Stomach (tissue), 9 donors: ENCODE results near the gene SLC27A4. TPM values are rescaled to one million over a fixed set of nuclear protein-coding genes. Genes with fewer than 3 reads are reported as not detected.

Source experiments
- DNase-seq, 2 donors: peaks; one replicate each; pipeline versions ENCODE4 v3.0.0 to v3.0.0-alpha.2; 2013 to 2019
- H3K27ac ChIP-seq, 5 donors: fragments of 200-600 bp in 4 of 5; sonication (generic) in 4 of 5; one replicate each; pipeline ENCODE4 v1.5.1; 2013 to 2019; ENCODE audit warnings: mild to moderate bottlenecking in 1 of 5, moderate library complexity in 1 of 5
- H3K27me3 ChIP-seq, 3 donors: fragments of 200-600 bp; sonication (generic); one replicate each; pipeline ENCODE4 v1.5.1; 2017 to 2019; ENCODE audit warnings: mixed run types in 1 of 3
- H3K36me3 ChIP-seq, 4 donors: fragments of 200-600 bp; sonication (generic); 1 replicate in 3 of 4; 2 replicates in 1 of 4; pipeline ENCODE4 v1.5.1; 2016 to 2019
- H3K4me1 ChIP-seq, 4 donors: fragments of 200-600 bp; sonication (generic); one replicate each; pipeline ENCODE4 v1.5.1; 2016 to 2019
- H3K4me3 ChIP-seq, 4 donors: fragments of 200-600 bp; sonication (generic) in 3 of 4; one replicate each; pipeline ENCODE4 v1.5.1; 2016 to 2019; ENCODE audit warnings: mild to moderate bottlenecking in 1 of 4
- H3K9me3 ChIP-seq, 4 donors: fragments of 200-600 bp; sonication (generic); one replicate each; pipeline ENCODE4 v1.5.1; 2016 to 2019
- EP300 ChIP-seq: sonication (generic); formaldehyde crosslinking; IDR thresholded peaks from one replicate; pipeline ENCODE4 v1.6.1; 2017; ENCODE audit warnings: antibody characterized with exemption
- POLR2A ChIP-seq, 4 donors: fragments of 450-650 bp; IDR thresholded peaks; one replicate each; pipeline ENCODE4 v1.6.1; 2016; ENCODE audit warnings: antibody characterized with exemption in 4 of 4, control low read depth in 2 of 4, mild to moderate bottlenecking in 1 of 4, moderate library complexity in 1 of 4
- POLR2AphosphoS5 ChIP-seq, 3 donors: sonication (generic); formaldehyde crosslinking; IDR thresholded peaks; one replicate each; pipeline ENCODE4 v1.6.1; 2016; ENCODE audit warnings: antibody characterized with exemption in 3 of 3
- WGBS, 5 donors: extraction: QIAGEN DNeasy Blood & Tissue Kit in 3 of 5; methylation state at CpG; one replicate each; pipeline versions ENCODE4 v1.1.5 to v1.1.7; 2013 to 2018; 5-methylcytosine and 5-hydroxymethylcytosine counted together
- intact Hi-C: fragments of 100-400 bp; cut with DNase I; formaldehyde crosslinking; loops from one replicate; pipeline ENCODE4 v1.15.1; 2023; ENCODE audit warnings: low total_unique reads
- polyA plus RNA-seq, 3 donors: library from polyadenylated mRNA; stranded (reverse); fragments of 200-250 nt; gene quantifications; one replicate each; pipeline ENCODE4 v1.2.3, GENCODE V29; 2013
- total RNA-seq, 5 donors: library from RNA; depleted of rRNA; stranded (reverse); fragments of >200 nt; gene quantifications; one replicate each; pipeline versions ENCODE4 v1.1.0 to v1.2.3, GENCODE V29; 2014 to 2016
- TF ChIP-seq, protein P1 (sequence below), 7 experiments: fragments of 450-650 bp in 4 of 7; fragments of 200-600 bp in 3 of 7; sonication (generic) in 3 of 7; IDR thresholded peaks; one replicate each; pipeline ENCODE4 v1.5.1; 2016 to 2019; ENCODE audit warnings: antibody characterized with exemption in 7 of 7, control low read depth in 2 of 7, mild to moderate bottlenecking in 1 of 7
- donor health status: healthy with polysubstance abuse.
- donor health status: Bipolar disorder and iron deficiency.
- donor health status: healthy.

The SLC27A4 gene
- total and polyA plus RNA-seq, 8 donors = 6.0 to 200 (median 21.2) TPM

DNA sequence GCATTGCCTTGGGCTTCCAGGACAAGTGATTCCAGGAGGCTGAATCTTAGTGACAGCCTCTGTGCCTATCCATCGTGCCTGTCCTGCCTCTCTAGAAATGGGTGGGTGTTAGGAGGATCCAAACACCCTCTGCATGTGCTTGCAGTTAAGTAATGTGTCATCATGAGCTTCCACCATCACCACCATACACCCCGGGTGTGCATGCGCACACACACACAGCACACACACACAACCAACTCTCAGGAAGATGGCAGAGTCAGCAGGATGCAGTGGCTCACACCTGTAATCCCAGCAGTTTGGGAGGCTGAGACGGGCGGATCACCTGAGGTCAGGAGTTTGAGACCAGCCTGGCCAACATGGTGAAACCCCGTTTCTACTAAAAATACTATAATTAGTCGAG, 57.5 kb downstream of the SLC27A4 start:
- Histone ChIP-seq H3K9me3 (no peaks in the 10 kb centered on the region), H3K4me3 (no peak overlapping the region), H3K27me3 (peaks cover 0 to 76% (median 3%) of the 10 kb centered on the region in 3 donors), H3K36me3 (peaks cover under 1 to 8% (median 4%) of the 10 kb centered on the region in 4 donors), H3K27ac (no peak overlapping the region), H3K4me1 (peaks cover 0 to 14% (median 6%) of the 10 kb centered on the region in 4 donors)
- TF ChIP-seq EP300 (no peak), POLR2A (IDR thresholded peaks at IDR 0.05) (no peak), POLR2AphosphoS5 (IDR thresholded peaks at IDR 0.05) (no peak)
- TF ChIP-seq, protein P1, sequence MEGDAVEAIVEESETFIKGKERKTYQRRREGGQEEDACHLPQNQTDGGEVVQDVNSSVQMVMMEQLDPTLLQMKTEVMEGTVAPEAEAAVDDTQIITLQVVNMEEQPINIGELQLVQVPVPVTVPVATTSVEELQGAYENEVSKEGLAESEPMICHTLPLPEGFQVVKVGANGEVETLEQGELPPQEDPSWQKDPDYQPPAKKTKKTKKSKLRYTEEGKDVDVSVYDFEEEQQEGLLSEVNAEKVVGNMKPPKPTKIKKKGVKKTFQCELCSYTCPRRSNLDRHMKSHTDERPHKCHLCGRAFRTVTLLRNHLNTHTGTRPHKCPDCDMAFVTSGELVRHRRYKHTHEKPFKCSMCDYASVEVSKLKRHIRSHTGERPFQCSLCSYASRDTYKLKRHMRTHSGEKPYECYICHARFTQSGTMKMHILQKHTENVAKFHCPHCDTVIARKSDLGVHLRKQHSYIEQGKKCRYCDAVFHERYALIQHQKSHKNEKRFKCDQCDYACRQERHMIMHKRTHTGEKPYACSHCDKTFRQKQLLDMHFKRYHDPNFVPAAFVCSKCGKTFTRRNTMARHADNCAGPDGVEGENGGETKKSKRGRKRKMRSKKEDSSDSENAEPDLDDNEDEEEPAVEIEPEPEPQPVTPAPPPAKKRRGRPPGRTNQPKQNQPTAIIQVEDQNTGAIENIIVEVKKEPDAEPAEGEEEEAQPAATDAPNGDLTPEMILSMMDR (IDR thresholded peaks at IDR 0.05) = no peak
- no peak for DNase-seq
- intact Hi-C loops = no loop called here
- WGBS, 5 donors = 62 to 65% (median 63%) methylated on average over 7 of the region's 7 CpGs

DNA sequence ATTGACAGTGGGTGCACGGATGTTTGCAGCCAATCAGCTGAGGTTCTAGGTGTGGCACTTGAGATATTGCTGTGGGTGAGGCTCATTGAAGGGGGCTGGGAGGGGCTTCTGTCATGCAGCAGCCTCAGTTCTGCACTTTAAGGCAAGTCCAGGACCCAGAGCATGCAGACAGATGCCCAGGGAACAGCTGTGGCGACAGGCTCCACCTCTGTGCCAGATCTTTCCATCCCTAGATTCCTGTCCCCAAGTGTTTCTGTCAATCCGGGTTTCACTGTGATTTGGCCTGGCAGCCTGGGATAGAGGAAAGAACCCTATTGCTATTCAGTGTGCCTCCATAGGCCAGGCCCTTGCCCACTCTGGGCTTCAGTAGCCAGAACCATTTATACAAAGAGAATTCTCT, 59.5 kb downstream of the SLC27A4 start:
- 32 to 71% (median 68%) methylated on average over 2 to 3 of the region's 3 CpGs for WGBS, 5 donors
- TF ChIP-seq, protein P1 (IDR thresholded peaks at IDR 0.05) = no peak
- TF ChIP-seq EP300 (no peak), POLR2AphosphoS5 (IDR thresholded peaks at IDR 0.05) (no peak), POLR2A (IDR thresholded peaks at IDR 0.05) (no peak)
- intact Hi-C loops = no loop called here
- H3K27ac ChIP-seq = no peak overlapping the region
- H3K4me3 ChIP-seq = no peak overlapping the region
- no peaks in the 10 kb centered on the region for H3K36me3 ChIP-seq
- peaks cover 0 to 14% (median 6%) of the 10 kb centered on the region in 4 donors for H3K4me1 ChIP-seq
- DNase-seq = no peak
- peaks cover 0 to 81% (median 3%) of the 10 kb centered on the region in 3 donors for H3K27me3 ChIP-seq
- no peaks in the 10 kb centered on the region for H3K9me3 ChIP-seq

DNA sequence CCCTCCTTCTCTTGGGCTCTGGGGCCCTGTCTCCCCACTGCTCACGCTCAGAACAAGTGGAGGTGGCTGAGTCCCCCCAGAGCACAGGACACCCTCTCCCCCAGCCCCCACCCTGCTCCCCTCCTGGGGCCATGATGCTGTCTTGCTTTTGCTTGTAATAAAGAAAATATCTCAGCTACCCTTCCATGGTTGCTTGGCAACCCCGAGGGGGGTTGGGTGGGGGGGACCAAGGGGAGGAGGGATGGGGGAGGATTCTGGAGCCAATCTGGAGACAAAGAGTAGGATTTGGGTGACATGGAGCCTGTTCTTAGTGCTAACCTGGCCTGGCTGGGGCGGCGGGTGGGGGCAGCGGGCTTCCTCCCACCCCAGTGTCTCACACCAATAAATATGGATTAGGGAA, 64.2 kb downstream of the SLC27A4 start:
- H3K4me3 ChIP-seq = no peak overlapping the region
- H3K4me1 ChIP-seq = peaks cover 0 to 3% (median 0%) of the 10 kb centered on the region in 4 donors
- H3K36me3 ChIP-seq = no peaks in the 10 kb centered on the region
- peaks cover 0 to 77% (median 3%) of the 10 kb centered on the region in 3 donors for H3K27me3 ChIP-seq
- no peak overlapping the region for H3K27ac ChIP-seq
- no peaks in the 10 kb centered on the region for H3K9me3 ChIP-seq
- TF ChIP-seq POLR2AphosphoS5 (IDR thresholded peaks at IDR 0.05) = no peak
- TF ChIP-seq, protein P1 (IDR thresholded peaks at IDR 0.05) = no peak
- no peak for TF ChIP-seq EP300
- no peak for TF ChIP-seq POLR2A (IDR thresholded peaks at IDR 0.05)
- peak in 1 of 2 donors; percentile 0 for DNase-seq
- intact Hi-C loops = no loop called here
- 81 to 90% (median 89%) methylated on average over 5 of the region's 5 CpGs for WGBS, 5 donors

DNA sequence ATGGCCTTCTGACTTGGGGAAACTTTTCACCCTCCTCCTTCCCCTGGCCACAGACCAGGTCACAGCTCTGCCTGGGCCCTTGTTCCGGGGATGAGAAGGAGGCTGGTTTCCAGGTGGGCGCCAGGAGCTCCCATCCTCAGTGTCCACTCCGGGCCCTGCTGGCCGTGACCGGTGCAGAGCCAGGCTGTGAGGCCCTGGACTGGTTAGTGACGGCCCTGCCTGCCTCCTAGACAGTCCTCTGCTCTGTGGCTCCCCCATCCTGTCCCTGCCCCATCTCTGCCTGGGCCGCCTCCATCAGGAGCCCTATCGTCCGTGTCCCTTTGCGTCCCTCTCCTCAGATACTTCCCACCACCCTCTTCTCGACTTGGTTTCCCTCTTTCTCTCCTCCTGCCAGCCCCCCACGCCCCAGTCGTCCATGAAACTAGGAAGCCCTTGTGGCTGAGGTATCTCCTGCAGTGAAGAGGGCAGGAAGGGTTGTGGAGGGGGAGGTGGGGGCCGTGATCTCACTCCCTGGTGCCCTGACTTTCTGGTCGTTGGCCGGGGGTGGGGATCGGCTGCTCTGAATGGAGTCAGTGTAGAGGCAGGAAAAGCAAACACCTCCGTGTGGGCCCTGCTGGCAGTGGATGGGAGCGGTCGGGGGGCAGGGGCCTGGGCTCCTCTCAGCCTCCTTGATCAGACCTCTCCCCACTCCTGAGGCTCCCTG, 64.9 kb downstream of the SLC27A4 start:
- no peak overlapping the region for H3K4me3 ChIP-seq
- WGBS, 5 donors = 52 to 61% (median 56%) methylated on average over 18 to 20 of the region's 20 CpGs
- intact Hi-C loops = no loop called here

More for the DNA sequence above, 64.9 kb downstream of the SLC27A4 start:
- Histone ChIP-seq H3K4me1 (peaks cover 0 to 3% (median 0%) of the 10 kb centered on the region in 4 donors), H3K27ac (no peak overlapping the region), H3K27me3 (peaks cover 0 to 82% (median 3%) of the 10 kb centered on the region in 3 donors), H3K9me3 (no peaks in the 10 kb centered on the region), H3K36me3 (no peaks in the 10 kb centered on the region)
- DNase-seq = peak in 1 of 2 donors; percentile 25
- TF ChIP-seq POLR2A (IDR thresholded peaks at IDR 0.05) (no peak), EP300 (no peak), POLR2AphosphoS5 (IDR thresholded peaks at IDR 0.05) (no peak)
- TF ChIP-seq, protein P1 (IDR thresholded peaks at IDR 0.05) = no peak
